Activated CD4-positive, CD25-positive, alpha-beta regulatory T cell (primary cell): Measurements from ENCODE around the gene ZNF677.
"Not testable (repeated sequence)": the region's sequence is repeated elsewhere in the genome, so short reads cannot be mapped to it uniquely, and the experiment has no call there.

Experiments
- DNase-seq, 4 experiments: peaks; one replicate each; lab custom pipeline; 2025; lab: John Stamatoyannopoulos, UW

ZNF677 gene

DNA sequence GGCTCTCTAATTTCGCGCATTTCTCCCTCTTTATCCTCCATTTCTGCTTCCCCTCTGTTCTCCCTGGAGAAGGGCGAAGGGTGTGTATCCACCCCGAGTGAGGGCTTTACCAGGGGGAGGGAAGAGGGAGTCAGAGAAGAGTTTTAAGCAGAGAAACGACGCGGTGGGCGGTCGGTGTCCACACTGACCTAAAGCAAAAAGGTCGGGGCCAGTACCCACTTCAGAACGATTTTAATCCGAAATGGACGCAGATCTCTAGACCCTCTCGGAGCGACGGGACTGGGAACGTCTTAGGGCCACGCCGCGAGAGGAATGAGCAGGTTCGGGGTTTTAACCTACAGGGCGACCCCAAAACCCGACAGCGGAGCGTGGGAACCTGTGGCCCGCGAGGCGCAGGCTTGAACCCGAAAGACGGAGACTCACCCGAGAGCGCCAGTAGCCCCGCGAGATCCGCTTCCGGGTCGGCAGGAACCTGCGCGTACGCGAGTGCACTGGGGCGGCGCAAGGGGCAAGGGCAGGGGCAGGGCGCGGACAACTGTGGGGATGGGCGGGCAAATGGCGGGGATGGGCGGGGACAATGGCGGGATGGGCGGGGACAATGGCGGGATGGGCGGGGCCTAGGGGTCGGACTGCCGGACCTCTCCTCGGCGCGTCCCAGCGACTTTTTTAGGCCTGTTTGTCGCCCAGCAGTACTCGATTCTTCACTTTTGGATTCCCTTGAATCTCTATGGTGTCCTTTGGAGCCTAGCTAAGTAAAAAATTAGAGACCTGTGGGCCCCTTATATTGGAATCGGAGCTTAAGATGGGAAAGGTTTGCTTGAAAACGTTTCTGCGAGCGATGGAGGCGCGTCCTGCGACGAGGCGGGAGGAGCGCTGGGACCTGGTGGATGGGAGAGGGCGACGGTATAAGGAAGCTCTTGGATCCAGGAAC lies at the start of gene ZNF677:
Gene ZNF677, minus strand, starts transcription at position 463 of the 931 bp plus-strand sequence. CDS start 3,323 bp downstream, outside the sequence.
- peak; percentile 53 to 68 (median 60) for DNase-seq

DNA sequence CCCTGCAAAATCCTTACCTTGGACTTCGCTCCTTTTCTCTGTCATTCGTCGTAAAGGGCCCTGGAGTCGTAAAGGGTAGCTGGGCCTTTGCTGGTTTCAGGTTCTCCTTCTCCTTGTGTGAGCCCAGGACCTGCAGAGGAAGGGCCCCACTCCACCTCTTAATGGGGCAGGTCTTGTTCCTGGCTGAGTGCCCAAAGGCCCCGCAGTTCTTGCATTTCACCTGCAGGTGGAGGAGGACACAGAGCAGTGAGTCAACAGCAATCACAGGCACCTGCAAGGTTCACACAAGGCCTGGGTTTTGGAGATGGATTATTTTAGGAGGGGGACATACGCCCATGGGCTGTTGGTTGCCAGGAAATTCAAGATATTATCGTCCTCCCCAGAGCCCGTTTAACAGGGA lies 46.7 kb upstream of the ZNF677 start:
- not testable (repeated sequence) for DNase-seq

DNA sequence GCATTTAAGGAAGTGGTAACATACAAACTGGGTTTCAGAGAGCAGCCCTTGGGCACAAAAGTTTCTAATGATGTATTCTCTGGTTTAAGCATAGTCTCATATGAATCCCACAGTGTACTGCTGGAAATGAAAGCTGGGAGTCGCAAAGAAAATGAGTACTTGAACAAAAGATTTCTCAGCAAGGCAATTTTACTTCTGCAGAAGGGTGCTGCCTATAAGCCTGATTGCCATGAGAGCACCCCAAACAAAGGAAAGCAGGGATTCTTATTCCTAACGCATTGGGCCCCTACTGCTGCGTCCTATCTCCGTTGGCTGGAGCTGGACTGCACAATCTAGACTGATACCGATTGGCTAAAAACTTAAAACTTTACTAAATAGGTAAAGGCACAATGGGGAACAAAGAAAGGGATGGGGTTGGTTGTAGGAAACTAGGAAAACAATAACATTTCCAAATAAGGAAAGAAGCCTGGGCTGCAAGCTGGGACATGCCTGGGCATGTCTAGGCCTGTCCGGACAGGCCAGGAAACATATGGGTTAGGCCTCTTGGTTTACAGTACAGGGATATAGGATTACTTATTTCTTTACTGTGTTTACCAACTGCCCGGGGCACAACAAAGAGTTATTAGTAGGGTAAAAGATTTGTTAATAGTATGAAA lies 40.2 kb upstream of the ZNF677 start:
- DNase-seq = no peak

DNA sequence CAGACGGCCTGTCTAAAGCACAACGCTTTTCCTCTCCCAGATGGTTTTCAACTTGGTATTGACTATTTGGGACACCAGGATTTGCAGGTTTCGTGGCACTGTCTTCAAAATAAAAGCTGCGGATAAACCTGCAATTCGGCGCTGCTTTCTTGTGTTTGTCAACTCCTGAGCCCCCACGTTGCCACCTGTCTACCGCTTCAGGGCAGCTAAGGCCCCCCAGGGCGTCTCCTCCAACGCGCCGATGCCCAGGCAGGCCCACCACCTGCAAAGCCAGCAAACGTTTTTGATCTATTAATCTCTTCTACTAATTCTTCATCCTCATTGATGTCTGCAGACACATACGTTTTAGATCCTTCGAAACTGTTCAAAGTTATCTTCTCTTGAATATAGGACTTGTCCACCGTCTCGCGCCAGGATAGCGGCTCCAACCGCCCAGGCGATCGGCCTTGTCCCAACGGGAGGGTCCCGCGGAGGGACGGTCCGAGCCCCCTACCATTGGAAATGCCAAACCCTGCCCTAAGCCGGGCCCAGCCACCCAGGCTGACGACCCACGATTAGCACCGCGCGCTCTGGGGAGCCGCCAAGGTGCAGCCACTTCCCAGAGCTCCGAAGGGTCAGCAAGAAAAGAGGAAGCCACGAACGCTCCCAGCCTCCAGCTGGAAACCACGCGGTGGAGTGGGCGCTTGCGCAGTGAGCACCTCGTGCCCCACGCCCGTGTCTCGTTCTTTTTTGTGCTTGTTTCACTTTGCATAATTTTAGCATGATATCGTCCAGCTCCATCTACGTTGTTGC lies 36.3 kb upstream of the ZNF677 start:
- no peak for DNase-seq

DNA sequence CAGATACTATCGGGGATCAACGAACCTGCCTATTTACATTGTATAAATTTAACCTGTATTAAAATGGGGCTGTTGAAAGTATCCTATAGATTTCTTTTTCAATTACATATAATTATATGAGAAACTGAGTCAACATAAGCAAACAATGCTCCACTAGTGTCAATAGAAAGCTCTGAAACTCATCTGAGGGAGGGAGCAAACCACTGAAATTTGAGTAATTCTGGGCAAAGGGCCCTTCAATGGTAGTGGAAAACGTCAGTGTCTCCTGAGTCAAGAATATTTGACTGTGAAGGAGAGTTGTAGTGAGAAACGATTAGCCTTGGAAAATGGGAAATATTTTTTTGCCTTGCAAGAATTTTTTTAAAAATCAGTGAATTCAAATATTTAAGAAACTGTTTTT lies 30.4 kb upstream of the ZNF677 start:
- DNase-seq = no peak

DNA sequence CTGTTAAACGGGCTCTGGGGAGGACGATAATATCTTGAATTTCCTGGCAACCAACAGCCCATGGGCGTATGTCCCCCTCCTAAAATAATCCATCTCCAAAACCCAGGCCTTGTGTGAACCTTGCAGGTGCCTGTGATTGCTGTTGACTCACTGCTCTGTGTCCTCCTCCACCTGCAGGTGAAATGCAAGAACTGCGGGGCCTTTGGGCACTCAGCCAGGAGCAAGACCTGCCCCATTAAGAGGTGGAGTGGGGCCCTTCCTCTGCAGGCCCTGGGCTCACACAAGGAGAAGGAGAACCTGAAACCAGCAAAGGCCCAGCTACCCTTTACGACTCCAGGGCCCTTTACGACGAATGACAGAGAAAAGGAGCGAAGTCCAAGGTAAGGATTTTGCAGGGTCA lies 27.3 kb upstream of the ZNF677 start:
- DNase-seq = not testable (repeated sequence)

DNA sequence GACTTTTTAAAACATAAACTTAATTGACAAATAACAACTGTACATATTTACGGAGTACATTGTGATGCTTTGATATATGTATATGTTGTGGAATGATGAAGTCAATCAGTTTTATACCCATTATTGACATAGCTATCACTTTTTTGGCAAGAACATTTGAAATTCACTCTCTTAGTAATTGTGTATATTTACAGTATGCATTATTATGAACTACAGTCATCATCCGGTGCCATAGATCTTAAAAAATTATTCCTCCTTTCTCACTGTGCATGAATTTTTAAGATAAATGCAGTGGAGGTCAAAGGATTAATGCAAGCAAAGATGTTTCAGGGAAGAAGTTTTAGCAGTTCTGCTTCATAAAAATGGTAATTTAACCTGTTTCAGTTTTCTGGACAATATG lies 20.8 kb upstream of the ZNF677 start:
- no peak for DNase-seq

DNA sequence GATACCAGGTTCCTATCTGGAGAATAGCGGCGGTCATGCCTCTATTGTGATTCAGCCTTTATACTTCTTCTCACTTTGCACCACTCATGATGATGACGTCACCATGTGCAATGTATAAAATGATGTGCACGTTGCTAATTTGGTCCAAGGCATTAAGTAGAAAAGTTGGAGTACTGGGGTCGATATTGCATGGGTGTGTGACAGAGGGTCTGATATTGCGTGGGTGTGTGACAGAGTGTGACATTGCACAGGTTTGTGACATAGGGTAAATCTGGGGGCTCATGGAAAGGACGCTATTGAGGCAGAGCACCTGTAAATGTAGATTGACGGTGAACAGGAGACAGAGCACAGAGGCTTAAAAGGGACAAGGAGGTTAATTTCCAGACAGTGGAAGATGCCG lies 17.4 kb upstream of the ZNF677 start:
- no peak for DNase-seq

DNA sequence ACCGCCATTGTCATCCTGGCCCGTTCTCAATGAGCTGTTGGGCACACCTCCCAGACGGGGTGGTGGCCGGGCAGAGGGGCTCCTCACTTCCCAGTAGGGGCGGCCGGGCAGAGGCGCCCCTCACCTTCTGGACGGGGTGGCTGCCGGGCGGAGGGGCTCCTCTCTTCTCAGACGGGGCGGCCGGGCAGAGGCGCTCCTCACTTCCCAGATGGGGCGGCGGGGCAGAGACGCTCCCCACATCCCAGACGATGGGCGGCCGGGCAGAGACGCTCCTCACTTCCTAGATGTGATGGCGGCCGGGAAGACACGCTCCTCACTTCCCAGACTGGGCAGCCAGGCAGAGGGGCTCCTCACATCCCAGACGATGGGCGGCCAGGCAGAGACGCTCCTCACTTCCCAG lies 15.2 kb upstream of the ZNF677 start:
- not testable (repeated sequence) for DNase-seq

DNA sequence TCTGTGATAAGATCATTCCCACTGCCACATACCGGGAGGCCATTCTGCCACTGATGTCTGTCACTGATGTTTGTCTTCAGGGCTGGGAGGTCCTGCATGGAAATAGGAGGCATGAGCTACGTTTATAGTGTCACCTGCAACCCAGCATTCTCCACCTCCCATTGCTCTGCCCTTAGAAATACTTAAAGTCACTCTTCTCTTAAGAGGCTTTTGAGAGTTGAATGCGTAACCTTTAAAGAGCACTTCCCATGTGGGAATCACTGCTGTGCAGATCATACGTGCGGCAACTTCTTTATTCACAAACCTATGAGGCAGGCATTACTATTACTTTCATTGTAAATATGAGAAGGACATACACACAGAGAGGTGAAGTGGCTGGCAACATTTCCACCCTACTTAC lies 12.9 kb upstream of the ZNF677 start, which contains the start of gene VN1R4:
Gene VN1R4, minus strand, starts transcription at position 101 of the 400 bp plus-strand sequence. Its CDS starts 58 bp downstream, at position 43.
- not testable (repeated sequence) for DNase-seq

DNA sequence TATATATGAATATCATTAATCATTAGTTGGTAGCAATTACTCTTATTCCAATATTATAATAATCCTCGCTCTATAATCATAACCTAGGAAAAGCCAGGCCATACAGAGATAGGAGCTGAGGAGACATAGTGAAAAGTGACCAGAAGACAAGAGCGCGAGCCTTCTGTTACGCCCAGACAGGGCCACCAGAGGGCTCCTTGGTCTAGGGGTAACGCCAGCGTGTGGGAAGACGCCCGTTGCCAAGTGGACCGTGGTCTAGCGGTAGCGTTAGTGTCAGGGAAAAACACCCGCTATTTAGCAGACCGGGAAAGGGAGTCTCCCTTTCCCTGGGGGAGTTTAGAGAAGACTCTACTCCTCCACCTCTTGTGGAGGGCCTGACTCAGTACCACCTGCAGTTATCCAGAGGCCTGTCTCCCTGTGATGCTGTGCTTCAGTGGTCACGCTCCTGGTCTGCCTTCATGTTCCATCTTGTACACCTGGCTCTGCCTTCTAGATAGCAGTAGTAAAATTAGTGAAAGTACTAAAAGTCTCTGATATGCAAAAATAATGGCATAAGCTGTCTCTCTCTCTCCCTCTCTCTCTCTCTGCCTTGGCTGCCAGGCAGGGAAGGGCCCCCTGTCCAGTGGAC lies 3.2 kb upstream of the ZNF677 start, which contains the start of gene VN1R2:
Gene VN1R2, plus strand, starts transcription at position 578 of the 628 bp plus-strand sequence. CDS start 84 bp downstream, outside the sequence.
- not testable (repeated sequence) for DNase-seq

DNA sequence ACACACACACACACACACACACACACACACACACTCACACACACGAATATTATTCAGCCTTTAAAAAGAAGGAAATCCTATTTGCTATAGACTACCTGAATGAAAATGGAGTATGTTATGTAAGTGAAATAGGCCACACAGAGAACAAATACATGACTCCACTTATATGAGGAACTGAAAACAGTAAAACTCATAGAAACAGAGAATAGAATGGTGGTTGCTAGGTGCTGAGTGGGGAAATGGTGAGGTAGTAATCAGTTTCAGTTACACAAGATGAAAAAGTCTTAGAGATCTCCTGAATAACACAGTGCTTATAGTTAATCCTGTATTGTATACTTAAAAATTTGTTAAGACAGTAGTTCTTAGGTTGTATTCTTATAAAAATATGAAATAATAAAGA lies 8.2 kb downstream of the ZNF677 start:
- no peak for DNase-seq

DNA sequence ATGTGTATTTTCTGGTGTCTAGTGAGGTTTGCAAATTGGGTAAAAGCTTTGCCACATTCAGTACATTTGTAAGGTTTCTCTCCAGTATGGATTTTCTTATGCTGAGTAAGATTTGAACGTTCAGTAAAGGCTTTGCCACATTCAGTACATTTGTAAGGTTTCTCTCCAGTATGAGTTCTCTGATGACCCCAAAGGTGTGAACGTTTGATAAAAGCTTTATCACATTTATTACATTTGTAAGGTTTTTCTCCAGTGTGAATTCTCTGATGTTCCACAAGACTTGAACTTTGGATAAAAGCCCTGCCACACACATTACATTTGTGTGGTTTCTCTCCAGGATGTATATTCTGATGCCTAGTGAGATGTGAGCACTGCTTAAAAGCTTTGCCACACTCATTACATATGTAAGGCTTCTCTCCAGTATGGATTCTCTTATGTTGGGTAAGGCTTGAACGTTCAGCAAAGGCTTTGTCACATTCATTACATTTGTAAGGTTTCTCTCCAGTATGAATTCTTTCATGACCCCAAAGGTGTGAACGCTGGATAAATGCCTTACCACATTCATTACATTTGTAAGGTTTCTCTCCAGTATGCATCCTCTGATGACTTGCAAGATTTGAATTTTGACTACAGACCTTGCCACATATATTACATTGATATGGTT lies 17.4 kb downstream of the ZNF677 start:
- DNase-seq = no peak

DNA sequence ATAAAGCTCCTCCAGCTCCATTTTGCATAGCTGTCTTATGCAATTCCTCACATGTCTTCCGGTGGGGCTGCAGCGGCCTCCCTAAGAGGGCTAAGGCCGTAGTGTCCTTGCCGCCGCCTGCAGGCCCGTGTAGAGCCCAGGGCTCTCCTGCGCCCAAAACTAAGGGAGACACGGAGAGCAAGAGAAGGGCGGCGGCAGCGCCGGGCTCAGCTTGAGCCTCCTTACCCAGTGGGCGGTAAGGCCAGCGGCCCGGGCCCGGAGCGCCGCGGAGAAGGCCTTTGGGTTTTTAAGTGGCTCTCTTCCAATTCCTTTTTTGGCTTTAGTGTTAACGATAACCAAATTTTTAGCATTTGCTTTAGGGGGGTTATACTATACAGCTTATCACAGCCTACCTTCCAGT lies 30.1 kb downstream of the ZNF677 start:
- no peak for DNase-seq

DNA sequence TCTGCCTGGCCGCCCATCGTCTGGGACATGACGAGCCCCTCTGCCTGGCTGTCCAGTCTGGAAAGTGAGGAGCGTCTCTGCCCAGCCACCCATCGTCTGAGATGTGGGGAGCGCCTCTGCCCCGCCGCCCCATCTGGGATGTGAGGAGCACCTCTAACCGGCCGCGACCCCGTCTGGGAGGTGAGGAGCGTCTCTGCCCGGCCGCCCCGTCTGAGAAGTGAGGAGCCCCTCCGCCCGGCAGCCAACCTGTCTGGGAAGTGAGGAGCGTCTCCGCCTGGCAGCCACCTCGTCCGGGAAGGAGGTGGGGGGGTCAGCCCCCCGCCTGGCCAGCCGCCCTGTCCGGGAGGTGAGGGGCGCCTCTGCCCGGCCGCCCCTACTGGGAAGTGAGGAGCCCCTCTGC lies 32.0 kb downstream of the ZNF677 start:
- not testable (repeated sequence) for DNase-seq

DNA sequence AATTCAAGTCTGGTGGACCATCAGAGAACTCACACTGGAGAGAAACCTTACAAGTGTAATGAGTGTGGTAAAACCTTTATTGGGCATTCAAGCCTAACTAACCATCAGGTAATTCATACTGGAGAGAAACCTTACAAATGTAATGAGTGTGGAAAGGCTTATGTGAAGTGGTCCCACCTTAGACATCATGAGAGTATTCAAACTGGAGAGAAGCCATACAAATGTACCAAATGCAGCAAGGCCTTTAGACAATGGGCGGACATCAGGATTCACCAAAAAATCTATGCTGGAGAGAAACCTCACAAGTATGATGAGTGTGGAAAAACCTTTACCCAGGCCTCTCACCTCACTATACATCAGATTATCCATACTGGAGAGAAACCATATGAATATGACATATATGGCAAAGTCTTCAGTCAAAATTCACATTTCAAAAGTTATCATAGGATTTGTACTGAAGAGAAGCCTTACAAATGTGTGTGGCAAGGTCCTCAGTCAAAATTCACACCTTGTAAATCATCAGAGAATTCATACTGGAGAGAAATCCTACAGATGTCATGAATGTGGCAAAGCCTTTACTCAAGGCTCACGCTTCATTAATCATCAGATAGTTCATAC lies 41.9 kb downstream of the ZNF677 start:
- no peak for DNase-seq

DNA sequence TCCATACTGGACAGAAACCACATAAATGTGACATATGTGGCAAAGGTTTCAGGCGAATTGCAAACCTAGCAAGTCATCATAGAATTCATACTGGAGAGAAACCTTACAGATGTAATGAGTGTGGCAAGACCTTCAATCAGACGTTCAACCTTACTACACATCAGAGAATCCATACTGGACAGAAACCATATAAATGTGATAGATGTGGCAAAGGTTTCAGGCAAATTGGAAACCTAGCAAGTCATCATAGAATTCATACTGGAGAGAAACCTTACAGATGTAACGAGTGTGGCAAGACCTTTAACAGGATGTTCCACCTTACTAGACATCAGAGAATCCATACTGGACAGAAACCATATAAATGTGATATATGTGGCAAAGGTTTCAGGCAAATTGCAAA lies 43.1 kb downstream of the ZNF677 start:
- DNase-seq = not testable (repeated sequence)

DNA sequence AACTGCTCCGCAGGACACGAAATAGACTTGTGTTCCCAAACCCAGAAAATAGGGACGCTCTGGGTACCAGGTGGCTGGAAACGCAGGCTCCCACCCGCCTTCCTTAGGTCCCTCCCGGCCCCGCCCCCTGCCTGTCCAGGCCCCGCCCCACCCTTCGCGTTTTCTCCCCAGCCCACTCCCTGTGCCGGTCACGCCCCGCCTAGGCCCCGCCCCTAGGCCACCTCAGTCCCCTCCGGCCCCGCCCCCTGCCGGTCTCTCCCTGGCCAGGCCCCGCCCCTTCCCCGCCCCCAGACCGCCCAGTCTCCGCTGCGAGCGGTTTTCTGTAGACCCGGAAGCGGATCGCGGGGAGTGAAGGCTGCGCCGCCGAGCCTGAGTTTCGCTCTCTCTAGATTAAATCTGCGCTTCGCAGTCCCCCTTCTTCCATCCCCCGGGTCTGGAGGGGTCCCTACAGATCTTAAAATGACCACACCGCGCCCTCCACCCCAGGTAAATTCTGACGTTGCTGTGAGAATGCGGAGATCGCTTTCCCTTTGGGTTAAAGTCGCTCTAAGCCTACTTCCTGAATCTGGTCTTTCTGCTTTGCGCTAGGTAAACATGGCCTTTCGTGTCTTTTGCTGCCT lies 57.8 kb downstream of the ZNF677 start:
- peak; percentile 97 to 99 (median 98) for DNase-seq

DNA sequence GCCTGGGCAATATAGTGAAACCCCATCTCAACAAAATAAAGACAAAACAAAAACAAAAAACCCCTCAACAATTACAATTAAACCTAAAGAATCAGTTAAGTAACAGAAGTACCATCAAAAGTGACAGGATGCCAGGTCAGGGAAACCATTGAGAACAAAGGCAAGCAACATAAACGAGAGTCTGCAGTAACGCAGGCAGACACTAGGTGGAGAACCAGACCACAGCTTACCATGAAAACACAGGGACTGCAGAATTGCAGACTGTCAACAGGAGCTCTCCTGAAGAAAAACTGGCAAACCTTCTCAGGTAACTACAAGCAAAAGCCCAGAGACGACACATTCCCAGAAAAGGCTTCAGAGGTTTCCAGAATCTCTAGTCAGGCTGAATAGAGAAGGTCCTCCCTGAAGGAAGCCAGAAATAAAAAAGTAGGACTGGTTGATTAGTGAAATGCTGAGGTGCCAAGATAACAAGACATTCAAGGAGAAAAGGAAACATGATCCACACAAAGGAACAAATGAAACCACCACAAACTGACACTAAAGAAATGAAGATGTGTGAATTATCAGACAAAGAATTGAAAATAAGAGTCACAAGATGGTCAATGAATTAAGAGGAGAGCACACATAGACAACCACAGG lies 59.3 kb downstream of the ZNF677 start:
- peak; percentile 18 to 56 (median 44) for DNase-seq
